Tibial nerve (tissue), 4 donors: ENCODE measurements around the gene PLXNB2. TPM values are rescaled to one million over a fixed set of nuclear protein-coding genes. Genes with fewer than 3 reads are reported as not detected.

Experiments used
- DNase-seq, 2 donors: peaks; one replicate each; pipeline ENCODE4 v3.0.0-alpha.2; 2019; ENCODE audit warnings: low spot score in 2 of 2
- H3K27ac ChIP-seq, 4 donors: fragments of 200-600 bp; sonication (generic) in 3 of 4; one replicate each; pipeline ENCODE4 v1.5.1; 2017 to 2019; ENCODE audit warnings: mild to moderate bottlenecking in 1 of 4
- H3K27me3 ChIP-seq, 2 donors: fragments of 200-600 bp; sonication (generic) in 1 of 2; one replicate each; pipeline versions ENCODE4 v1.5.1 to v1.6.0; 2017 to 2019
- H3K36me3 ChIP-seq, 3 donors: fragments of 200-600 bp; sonication (generic); one replicate each; pipeline ENCODE4 v1.5.1; 2018 to 2019
- H3K4me1 ChIP-seq, 4 donors: fragments of 200-600 bp; sonication (generic) in 3 of 4; one replicate each; pipeline ENCODE4 v1.5.1; 2017 to 2019
- H3K4me3 ChIP-seq, 4 donors: fragments of 200-600 bp; sonication (generic) in 3 of 4; one replicate each; pipeline ENCODE4 v1.5.1; 2017 to 2019; ENCODE audit warnings: mild to moderate bottlenecking in 1 of 4, moderate library complexity in 1 of 4
- H3K9me3 ChIP-seq, 4 donors: fragments of 200-600 bp; sonication (generic) in 3 of 4; one replicate each; pipeline ENCODE4 v1.5.1; 2017 to 2019
- CTCF ChIP-seq, 5 experiments: fragments of 200-600 bp in 3 of 5; fragments of 450-650 bp in 2 of 5; sonication (generic) in 3 of 5; IDR thresholded peaks; one replicate each; pipeline ENCODE4 v1.5.1; 2016 to 2019; ENCODE audit warnings: antibody characterized with exemption in 5 of 5, mild to moderate bottlenecking in 3 of 5, moderate library complexity in 2 of 5
- EP300 ChIP-seq, 2 donors: sonication (generic); formaldehyde crosslinking; IDR thresholded peaks; one replicate each; pipeline ENCODE4 v1.6.1; 2017; ENCODE audit warnings: antibody characterized with exemption in 2 of 2, mild to moderate bottlenecking in 1 of 2
- POLR2A ChIP-seq, 2 donors: fragments of 450-650 bp; IDR thresholded peaks; one replicate each; pipeline ENCODE4 v1.6.1; 2017; ENCODE audit warnings: antibody characterized with exemption in 2 of 2, mild to moderate bottlenecking in 2 of 2, moderate library complexity in 2 of 2
- WGBS, 2 donors: methylation state at CpG; one replicate each; pipeline ENCODE4 v1.1.5; 2018; 5-methylcytosine and 5-hydroxymethylcytosine counted together
- total RNA-seq, 4 donors: library from RNA; depleted of rRNA; stranded (reverse); fragments of >200 nt; gene quantifications; one replicate each; pipeline ENCODE4 v1.1.0, GENCODE V29; 2016

The PLXNB2 gene
- total RNA-seq, 4 donors from 2014 or later: 135 to 193 (median 165) TPM

DNA sequence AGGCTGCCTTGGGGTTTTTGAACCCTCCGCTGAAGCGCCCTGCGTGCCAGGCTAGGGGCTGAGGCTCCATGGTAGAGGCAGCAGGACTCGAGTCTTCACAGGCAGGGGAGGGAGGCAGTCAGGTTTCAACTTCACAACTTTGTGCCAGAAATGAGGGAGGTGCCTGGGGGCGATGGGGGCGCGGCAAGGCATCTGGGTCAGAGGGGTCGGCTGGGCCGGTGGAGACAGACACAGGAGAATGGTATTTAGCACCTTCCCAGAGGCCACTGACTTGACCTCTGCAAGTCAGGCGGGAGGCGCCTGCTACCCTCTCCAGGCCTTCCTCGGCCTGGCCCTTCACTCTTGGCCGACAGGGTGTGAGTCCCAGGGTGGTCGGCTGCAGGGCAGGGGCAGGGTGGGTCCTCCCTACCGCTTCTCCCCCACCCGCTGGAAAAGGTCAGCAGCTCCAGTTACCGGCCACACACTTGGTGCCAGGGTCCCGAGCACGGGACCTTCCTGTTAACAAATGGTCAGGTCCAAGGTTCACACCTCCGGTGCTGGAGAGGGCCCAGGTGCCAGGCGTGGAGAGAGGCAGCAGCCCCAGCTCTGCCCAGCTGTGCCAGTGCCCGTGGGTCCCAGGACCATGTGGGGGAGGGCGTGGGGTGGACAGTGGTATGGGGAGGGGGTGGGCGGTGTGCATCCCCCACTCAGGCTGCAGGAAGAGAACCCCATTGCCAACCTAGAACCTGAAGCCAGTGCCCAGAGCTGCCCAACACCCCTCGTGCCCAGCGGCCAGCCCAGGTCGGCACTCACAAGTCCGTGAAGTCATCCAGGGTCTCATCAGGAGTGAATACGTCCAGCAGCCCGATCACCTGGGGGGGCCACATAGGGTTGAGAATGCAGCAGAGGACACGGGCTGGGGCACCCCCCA, 49.7 kb downstream of the PLXNB2 start:
- H3K27me3 ChIP-seq: peaks cover 0 to 49% of the 10 kb centered on the region in 2 donors
- no peak overlapping the region for H3K27ac ChIP-seq
- WGBS, 2 donors: 66 to 78% methylated on average over 18 to 29 of the region's 31 CpGs
- DNase-seq: no peak
- H3K4me3 ChIP-seq: no peak overlapping the region
- H3K4me1 ChIP-seq: peaks cover 0 to 22% (median 4%) of the 10 kb centered on the region in 4 donors
- H3K9me3 ChIP-seq: no peaks in the 10 kb centered on the region
- no peaks in the 10 kb centered on the region for H3K36me3 ChIP-seq
- TF ChIP-seq CTCF (IDR thresholded peaks at IDR 0.05): no peak
- no peak for TF ChIP-seq POLR2A (IDR thresholded peaks at IDR 0.05)
- no peak for TF ChIP-seq EP300 (IDR thresholded peaks at IDR 0.05)

DNA sequence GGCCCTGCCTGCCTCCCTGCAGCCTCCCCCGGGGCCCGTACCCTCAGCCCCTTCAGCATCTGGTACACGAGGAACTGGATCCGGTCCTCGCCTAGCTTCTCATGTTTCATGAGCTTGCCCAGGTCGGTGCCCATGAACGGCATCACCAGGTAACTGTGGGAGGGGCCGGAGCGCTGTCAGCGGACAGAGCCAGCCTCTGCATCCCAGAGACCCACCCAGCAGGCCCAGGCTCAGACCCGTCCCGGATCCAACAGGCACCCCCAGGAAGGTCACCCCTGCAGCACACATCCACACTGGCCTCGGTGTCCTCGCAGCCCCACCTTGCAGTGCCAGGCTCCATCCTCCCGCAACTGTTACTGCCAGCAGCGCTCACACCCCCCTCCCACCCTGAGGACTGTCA, 50.4 kb downstream of the PLXNB2 start:
- no peak overlapping the region for H3K27ac ChIP-seq
- 75 to 76% methylated on average over 11 to 16 of the region's 16 CpGs for WGBS, 2 donors
- no peaks in the 10 kb centered on the region for H3K36me3 ChIP-seq
- no peak for DNase-seq
- TF ChIP-seq CTCF (IDR thresholded peaks at IDR 0.05): no peak
- no peak for TF ChIP-seq EP300 (IDR thresholded peaks at IDR 0.05)
- no peak for TF ChIP-seq POLR2A (IDR thresholded peaks at IDR 0.05)
- H3K4me1 ChIP-seq: peaks cover 0 to 16% (median 2%) of the 10 kb centered on the region in 4 donors
- no peak overlapping the region for H3K4me3 ChIP-seq
- H3K9me3 ChIP-seq: no peaks in the 10 kb centered on the region
- peaks cover 0 to 42% of the 10 kb centered on the region in 2 donors for H3K27me3 ChIP-seq

DNA sequence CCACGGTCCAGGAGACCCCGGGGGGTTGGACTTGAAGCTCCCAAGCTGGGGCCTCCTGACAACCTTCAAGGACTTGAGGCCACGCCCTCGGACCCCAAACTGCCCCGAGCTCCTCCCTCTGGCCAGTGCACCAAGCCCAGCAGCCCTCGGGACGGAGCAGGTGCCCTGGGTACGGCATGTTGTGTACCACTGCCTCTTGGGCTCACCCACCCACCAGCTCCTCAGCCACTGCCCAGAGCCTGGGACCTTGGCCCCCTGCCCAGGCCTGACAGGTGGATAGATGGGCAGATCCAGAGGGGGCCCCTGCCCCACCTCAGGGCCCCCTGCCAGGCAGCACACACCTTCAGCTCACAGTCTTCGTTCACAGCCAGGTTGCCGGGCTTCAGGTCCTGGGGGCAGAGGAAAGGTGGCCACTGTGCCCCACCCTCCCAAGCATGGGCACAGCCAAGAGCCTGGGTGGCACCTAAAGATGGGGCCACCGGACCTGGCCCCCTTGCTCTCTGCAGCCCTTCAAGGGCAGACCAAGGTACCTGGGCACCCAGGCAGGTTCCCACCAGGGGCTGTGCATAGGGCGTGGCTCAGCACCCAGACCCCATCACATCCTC, 51.1 kb downstream of the PLXNB2 start:
- Histone ChIP-seq H3K36me3 (no peaks in the 10 kb centered on the region), H3K27me3 (peaks cover 0 to 38% of the 10 kb centered on the region in 2 donors), H3K9me3 (no peaks in the 10 kb centered on the region), H3K4me3 (no peak overlapping the region), H3K27ac (no peak overlapping the region), H3K4me1 (peaks cover 0 to 18% (median 5%) of the 10 kb centered on the region in 4 donors)
- TF ChIP-seq POLR2A (IDR thresholded peaks at IDR 0.05): no peak
- no peak for TF ChIP-seq CTCF (IDR thresholded peaks at IDR 0.05)
- no peak for TF ChIP-seq EP300 (IDR thresholded peaks at IDR 0.05)
- no peak for DNase-seq
- WGBS, 2 donors: 84 to 95% methylated on average over 11 to 12 of the region's 12 CpGs

- Histone ChIP-seq H3K27ac (no peak overlapping the region), H3K27me3 (peaks cover 0 to 33% of the 10 kb centered on the region in 2 donors), H3K36me3 (no peaks in the 10 kb centered on the region), H3K4me3 (no peak overlapping the region), H3K9me3 (no peaks in the 10 kb centered on the region), H3K4me1 (peaks cover 0 to 20% (median 11%) of the 10 kb centered on the region in 4 donors)
- 88 to 92% methylated on average over 15 to 17 of the region's 17 CpGs for WGBS, 2 donors
- DNase-seq: no peak
- TF ChIP-seq EP300 (IDR thresholded peaks at IDR 0.05) (no peak), POLR2A (IDR thresholded peaks at IDR 0.05) (no peak), CTCF (IDR thresholded peaks at IDR 0.05) (no peak)
These were observed 51.8 kb downstream of the PLXNB2 start for GRCh38 chr22:50255607-50256006.

DNA sequence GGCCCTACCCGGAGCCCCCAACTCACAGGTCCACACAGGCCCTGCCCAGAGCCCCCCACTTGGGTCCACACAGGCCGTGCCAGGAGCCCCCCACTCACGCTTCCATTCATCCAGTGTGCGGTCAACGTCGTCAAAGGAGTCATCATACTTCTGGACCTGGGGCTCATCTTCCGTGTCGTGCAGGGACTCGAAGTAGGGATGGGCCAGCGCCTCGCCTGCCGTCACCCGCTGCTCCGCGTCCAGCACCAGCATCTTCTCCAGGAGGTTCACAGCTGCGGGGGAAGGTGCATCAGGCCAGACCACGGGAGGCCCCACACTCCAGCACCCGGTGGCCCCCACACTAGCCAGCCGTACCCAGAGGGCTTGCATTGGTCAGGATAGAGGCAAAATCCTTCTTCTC, 52.3 kb downstream of the PLXNB2 start:
- no peak for DNase-seq
- Histone ChIP-seq H3K36me3 (no peaks in the 10 kb centered on the region), H3K4me3 (no peak overlapping the region), H3K27ac (no peak overlapping the region), H3K27me3 (peaks cover 0 to 28% of the 10 kb centered on the region in 2 donors), H3K9me3 (no peaks in the 10 kb centered on the region), H3K4me1 (peaks cover 0 to 20% (median 16%) of the 10 kb centered on the region in 4 donors)
- 87 to 88% methylated on average over 9 to 19 of the region's 19 CpGs for WGBS, 2 donors
- TF ChIP-seq CTCF (IDR thresholded peaks at IDR 0.05) (no peak), POLR2A (IDR thresholded peaks at IDR 0.05) (no peak)
